GM18499 (cell line): ENCODE data around the gene SLC9A8.

Experiments used
- ATAC-seq: cut with Tn5 transposase; IDR thresholded peaks from one replicate; pipeline ENCODE4 v1.9.1; 2021; ENCODE audit warnings: moderate number of reproducible peaks; ENCODE audit not compliant: insufficient read depth, unreplicated experiment

Gene SLC9A8

GRCh38 chr20:49938173-49939163 lies 125.8 kb downstream of the SLC9A8 start:
- no peak for ATAC-seq

- no peak for ATAC-seq
These were observed 128.8 kb downstream of the SLC9A8 start for GRCh38 chr20:49941456-49941855.
